Measurements from ENCODE around the gene DHRS4.
"Not testable (repeated sequence)": the region's sequence is repeated elsewhere in the genome, so short reads cannot be mapped to it uniquely, and the experiment has no call there.

The DHRS4 gene

DNA sequence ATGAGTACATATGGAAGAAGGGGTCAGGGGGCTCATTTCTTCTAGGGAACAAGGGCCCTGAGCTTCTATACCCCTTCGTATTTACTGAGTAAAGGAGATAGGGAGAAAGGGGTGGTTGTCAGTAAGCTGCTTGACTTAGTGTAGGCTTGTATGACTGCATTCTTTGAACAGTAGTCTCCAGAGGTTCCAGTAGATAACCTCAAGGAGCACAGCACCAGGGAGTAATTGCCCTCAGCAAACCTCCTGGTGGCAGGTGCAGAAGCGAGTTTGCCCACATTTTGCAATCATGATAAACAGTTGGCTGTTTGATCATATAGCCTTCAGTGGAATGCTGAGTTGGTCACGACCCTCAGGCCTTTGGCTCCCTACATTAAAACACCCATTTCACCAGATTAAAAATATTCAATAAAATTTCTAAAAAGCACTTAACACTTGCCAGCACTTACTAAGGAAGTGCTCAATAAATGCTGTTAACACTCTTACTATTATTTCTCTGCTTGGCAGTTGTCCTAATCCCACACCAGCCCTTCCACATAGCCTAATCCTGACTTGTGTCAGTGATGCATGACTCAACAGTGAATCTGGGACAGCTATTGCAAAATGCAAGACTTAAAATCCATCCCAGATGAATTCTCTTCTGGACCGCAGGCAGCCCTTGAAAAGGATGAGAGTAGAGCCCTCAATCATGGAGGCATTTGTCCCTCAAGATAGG, 31.5 kb downstream of the DHRS4 start:
- Mint-ChIP-seq H3K4me3 (no peak overlapping the region), H3K4me1 (peaks cover 24% of the 10 kb centered on the region), H3K27ac (no peak overlapping the region), H3K27me3 (no peaks in the 10 kb centered on the region), H3K9me3 (no peaks in the 10 kb centered on the region), H3K36me3 (peaks cover 7% of the 10 kb centered on the region)
- no peak for DNase-seq (ENCODE audit: low spot score in 2 of 2)
- no peak for ATAC-seq (ENCODE audit: low read depth)

GRCh38 chr14:23988223-23988606, 34.6 kb downstream of the DHRS4 start:
- not testable (repeated sequence) for H3K9me3 Mint-ChIP-seq; H3K27me3 Mint-ChIP-seq; DNase-seq (ENCODE audit: low spot score in 2 of 2); H3K36me3 Mint-ChIP-seq
- peak overlapping the region; percentile 38 for H3K27ac Mint-ChIP-seq
- ATAC-seq (ENCODE audit: low read depth) = peak; percentile 9
- H3K4me3 Mint-ChIP-seq = peak overlapping the region; percentile 85
- H3K4me1 Mint-ChIP-seq = peaks cover 19% of the 10 kb centered on the region

- ATAC-seq (ENCODE audit: low read depth) = peak; percentile 91
- not testable (repeated sequence) for H3K36me3 Mint-ChIP-seq, H3K9me3 Mint-ChIP-seq, H3K27me3 Mint-ChIP-seq
- H3K4me1 Mint-ChIP-seq = peaks cover 19% of the 10 kb centered on the region
- peak; percentile 45 to 58 for DNase-seq (ENCODE audit: low spot score in 2 of 2)
- H3K4me3 Mint-ChIP-seq = peak within 1 kb of the TSS; percentile 85
- peak within 1 kb of the TSS; percentile 79 for H3K27ac Mint-ChIP-seq
Measured at GRCh38 chr14:23988607-23989363, 35.2 kb downstream of the DHRS4 start, which contains the start of gene DHRS4L2. TSS of gene DHRS4L2 (plus strand) at chr14:23988929. CDS start at chr14:23988948, 19 bp downstream.

DNA sequence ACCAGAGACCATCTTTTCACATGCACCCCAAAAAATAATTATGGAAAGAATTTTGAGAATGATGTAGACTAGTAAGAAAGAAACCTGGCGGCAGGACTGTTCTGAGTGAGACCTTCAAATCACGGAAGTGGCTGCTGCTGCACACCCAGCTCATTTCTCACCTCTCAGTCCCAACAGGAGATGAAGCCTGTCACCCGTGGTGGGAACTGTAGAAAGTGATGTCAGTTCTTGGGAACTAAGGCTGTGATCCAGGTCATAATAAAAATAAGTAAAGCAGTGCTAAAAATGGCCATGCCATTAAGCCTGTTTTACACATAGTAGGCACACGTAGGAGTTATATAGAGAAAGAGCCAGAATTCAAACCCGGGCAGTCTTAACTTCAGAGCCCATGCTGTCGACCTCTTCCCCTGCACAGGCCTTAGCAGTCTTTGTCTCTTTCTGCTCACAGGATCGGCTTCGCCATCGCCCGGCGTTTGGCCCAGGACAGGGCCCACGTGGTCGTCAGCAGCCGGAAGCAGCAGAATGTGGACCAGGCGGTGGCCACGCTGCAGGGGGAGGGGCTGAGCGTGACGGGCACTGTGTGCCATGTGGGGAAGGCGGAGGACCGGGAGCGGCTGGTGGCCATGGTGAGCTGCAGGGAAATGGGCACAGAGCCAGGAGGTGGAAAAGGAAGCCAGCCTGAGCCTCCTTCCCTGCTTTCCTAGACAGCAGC, 36.3 kb downstream of the DHRS4 start:
- H3K27me3 Mint-ChIP-seq; H3K9me3 Mint-ChIP-seq; DNase-seq (ENCODE audit: low spot score in 2 of 2); H3K36me3 Mint-ChIP-seq: not testable (repeated sequence)
- ATAC-seq (ENCODE audit: low read depth) = peak; percentile 28
- H3K4me1 Mint-ChIP-seq = peaks cover 19% of the 10 kb centered on the region
- peak overlapping the region; percentile 85 for H3K4me3 Mint-ChIP-seq
- peak overlapping the region; percentile 79 for H3K27ac Mint-ChIP-seq

- not testable (repeated sequence) for H3K27me3 Mint-ChIP-seq; H3K27ac Mint-ChIP-seq; H3K4me3 Mint-ChIP-seq; ATAC-seq (ENCODE audit: low read depth); H3K9me3 Mint-ChIP-seq; H3K36me3 Mint-ChIP-seq; DNase-seq (ENCODE audit: low spot score in 2 of 2)
- H3K4me1 Mint-ChIP-seq = peaks cover 19% of the 10 kb centered on the region
Measured at GRCh38 chr14:23990961-23991360, 37.4 kb downstream of the DHRS4 start.

GRCh38 chr14:23993042-23993441, 39.5 kb downstream of the DHRS4 start:
- H3K9me3 Mint-ChIP-seq; H3K27ac Mint-ChIP-seq; H3K36me3 Mint-ChIP-seq; H3K27me3 Mint-ChIP-seq; ATAC-seq (ENCODE audit: low read depth); DNase-seq (ENCODE audit: low spot score in 2 of 2); H3K4me3 Mint-ChIP-seq: not testable (repeated sequence)
- H3K4me1 Mint-ChIP-seq = peaks cover 18% of the 10 kb centered on the region

GRCh38 chr14:23996009-23996408, 42.4 kb downstream of the DHRS4 start:
- H3K36me3 Mint-ChIP-seq; ATAC-seq (ENCODE audit: low read depth); H3K4me3 Mint-ChIP-seq; H3K27ac Mint-ChIP-seq; DNase-seq (ENCODE audit: low spot score in 2 of 2); H3K9me3 Mint-ChIP-seq; H3K27me3 Mint-ChIP-seq; H3K4me1 Mint-ChIP-seq: not testable (repeated sequence)

GRCh38 chr14:23996825-23997224, 43.3 kb downstream of the DHRS4 start:
- H3K4me3 Mint-ChIP-seq; DNase-seq (ENCODE audit: low spot score in 2 of 2); H3K36me3 Mint-ChIP-seq; ATAC-seq (ENCODE audit: low read depth); H3K27me3 Mint-ChIP-seq; H3K9me3 Mint-ChIP-seq; H3K4me1 Mint-ChIP-seq; H3K27ac Mint-ChIP-seq: not testable (repeated sequence)

DNA sequence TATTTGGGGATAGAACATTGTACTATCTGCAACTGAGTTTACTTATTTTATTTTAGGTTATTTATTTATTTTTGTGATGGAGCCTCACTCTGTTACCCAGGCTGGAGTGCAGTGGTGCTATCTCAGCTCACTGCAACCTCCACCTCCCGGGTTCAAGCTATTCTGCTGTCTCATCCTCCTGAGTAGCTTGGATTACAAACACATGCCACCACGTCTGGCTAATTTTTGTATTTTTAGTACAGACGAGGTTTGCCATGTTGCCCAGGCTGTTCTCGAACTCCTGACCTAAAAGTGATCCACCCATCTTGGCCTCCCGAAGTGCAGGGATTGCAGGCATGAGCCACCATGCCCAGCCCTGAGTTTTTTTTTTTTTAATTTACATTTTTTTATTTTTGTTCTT, 46.1 kb downstream of the DHRS4 start:
- not testable (repeated sequence) for ATAC-seq (ENCODE audit: low read depth); H3K27me3 Mint-ChIP-seq; H3K4me3 Mint-ChIP-seq; DNase-seq (ENCODE audit: low spot score in 2 of 2); H3K27ac Mint-ChIP-seq; H3K4me1 Mint-ChIP-seq; H3K9me3 Mint-ChIP-seq; H3K36me3 Mint-ChIP-seq

GRCh38 chr14:24001078-24001477, 47.5 kb downstream of the DHRS4 start:
- H3K9me3 Mint-ChIP-seq; H3K27ac Mint-ChIP-seq; H3K4me3 Mint-ChIP-seq; DNase-seq (ENCODE audit: low spot score in 2 of 2); H3K4me1 Mint-ChIP-seq; H3K36me3 Mint-ChIP-seq; ATAC-seq (ENCODE audit: low read depth); H3K27me3 Mint-ChIP-seq: not testable (repeated sequence)

- not testable (repeated sequence) for H3K36me3 Mint-ChIP-seq; DNase-seq (ENCODE audit: low spot score in 2 of 2); H3K4me3 Mint-ChIP-seq; H3K4me1 Mint-ChIP-seq; H3K9me3 Mint-ChIP-seq; H3K27me3 Mint-ChIP-seq; H3K27ac Mint-ChIP-seq
- ATAC-seq (ENCODE audit: low read depth) = peak; percentile 84
Measured at GRCh38 chr14:24001679-24002078, 48.1 kb downstream of the DHRS4 start.

GRCh38 chr14:24006471-24006816, 52.9 kb downstream of the DHRS4 start:
- not testable (repeated sequence) for H3K9me3 Mint-ChIP-seq, H3K27ac Mint-ChIP-seq
- H3K4me3 Mint-ChIP-seq = peak overlapping the region; percentile 21

DNA sequence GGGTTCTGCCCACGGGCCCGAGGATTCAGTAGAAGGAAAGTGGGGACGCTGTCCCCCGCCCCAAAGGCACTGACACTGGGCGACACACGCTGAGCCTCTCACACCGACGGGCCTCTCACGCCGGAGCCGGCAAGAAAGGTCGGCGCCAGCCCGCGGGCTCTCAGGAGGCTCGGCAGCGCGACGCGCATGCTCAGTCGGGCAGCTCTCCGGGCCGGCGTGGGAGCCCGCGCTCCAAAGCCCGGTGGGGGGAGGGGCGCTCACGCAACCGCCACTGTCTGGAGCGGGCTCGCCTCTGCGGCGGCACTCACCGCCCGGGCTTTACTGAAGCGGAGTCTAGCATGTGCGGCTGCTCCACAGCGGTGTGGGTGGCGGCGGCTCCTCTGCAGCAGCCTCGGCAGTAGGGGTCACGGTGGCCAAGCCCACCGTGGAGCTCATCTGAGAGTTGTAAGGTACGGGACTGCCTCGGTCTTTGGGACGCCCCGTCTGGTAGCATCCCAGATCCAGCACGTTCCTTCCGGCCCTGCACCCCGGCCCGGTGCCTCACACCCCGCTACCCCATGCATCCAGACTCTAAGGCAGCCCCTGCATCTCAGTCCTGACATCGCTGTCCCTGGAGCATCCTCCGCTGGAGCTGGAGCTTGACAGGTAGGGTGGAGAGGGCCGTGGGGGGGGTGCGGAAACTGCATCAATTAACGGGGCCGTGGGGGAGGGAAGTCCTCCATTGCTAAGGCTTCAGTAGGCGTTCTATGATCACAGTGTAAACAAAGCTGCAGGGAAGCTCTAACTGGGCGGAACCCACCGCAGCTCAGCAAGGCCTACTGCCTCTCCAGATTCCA, 53.5 kb downstream of the DHRS4 start:
- H3K4me3 Mint-ChIP-seq = peak overlapping the region; percentile 85
- DNase-seq (ENCODE audit: low spot score in 2 of 2) (peak; percentile 51 to 70), ATAC-seq (ENCODE audit: low read depth) (peak; percentile 82)
- H3K4me1 Mint-ChIP-seq = peaks cover 25% of the 10 kb centered on the region
- H3K36me3 Mint-ChIP-seq, H3K27me3 Mint-ChIP-seq, H3K9me3 Mint-ChIP-seq: not testable (repeated sequence)
- peak overlapping the region; percentile 62 for H3K27ac Mint-ChIP-seq

More at GRCh38 chr14:24006471-24006816, 52.9 kb downstream of the DHRS4 start:
- H3K36me3 Mint-ChIP-seq; DNase-seq (ENCODE audit: low spot score in 2 of 2); H3K27me3 Mint-ChIP-seq: not testable (repeated sequence)
- ATAC-seq (ENCODE audit: low read depth) = peak; percentile 37
- H3K4me1 Mint-ChIP-seq = peaks cover 25% of the 10 kb centered on the region
